GM10847 (cell line): Measurements from ENCODE around the gene IL3.

Experiments used
- POLR2A ChIP-seq: IDR thresholded peaks from 2 replicates; pipeline ENCODE4 v1.6.1; 2011; ENCODE audit not compliant: insufficient read length; ENCODE audit errors: extremely low read depth

The IL3 gene

DNA sequence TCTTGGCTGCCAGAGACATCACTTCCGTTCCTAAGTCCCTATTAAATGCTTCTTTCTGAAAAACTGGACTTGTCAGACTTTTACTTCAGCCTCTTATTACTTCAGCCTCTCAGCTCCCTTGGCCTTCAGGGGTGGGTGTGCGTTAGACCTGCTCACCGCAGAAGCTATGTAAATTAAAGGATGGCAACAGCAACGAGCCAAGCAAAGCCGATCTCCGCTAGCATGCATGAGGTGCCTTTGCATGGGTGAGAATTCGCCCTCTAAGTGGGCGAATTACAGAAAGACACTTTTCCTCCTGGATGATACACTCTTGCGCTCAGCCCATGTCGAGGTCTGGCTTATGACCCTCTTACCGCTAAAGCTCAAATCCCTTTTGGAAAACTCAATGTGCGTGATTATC is 10.9 kb upstream of the IL3 start:
- TF ChIP-seq POLR2A: no peak

DNA sequence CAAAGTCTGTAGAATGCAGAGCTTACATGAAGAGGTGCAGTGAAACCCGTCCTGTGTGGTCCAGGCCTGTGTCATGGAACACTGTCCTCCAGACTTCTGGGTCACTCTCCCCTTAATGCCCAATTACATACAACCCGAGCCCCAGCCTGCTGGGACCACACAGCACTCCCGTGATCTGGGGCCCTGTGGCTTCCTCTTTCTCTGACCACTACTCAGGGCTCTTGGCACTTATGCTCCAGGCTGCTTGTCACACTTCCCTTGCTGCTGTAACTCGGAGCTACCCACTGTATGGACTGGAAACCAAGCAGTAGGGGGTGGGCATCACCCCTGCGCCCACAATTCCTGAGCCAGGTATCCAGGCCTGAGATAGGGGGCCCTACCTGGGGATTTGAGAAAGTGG is 10.3 kb upstream of the IL3 start:
- TF ChIP-seq POLR2A: no peak

DNA sequence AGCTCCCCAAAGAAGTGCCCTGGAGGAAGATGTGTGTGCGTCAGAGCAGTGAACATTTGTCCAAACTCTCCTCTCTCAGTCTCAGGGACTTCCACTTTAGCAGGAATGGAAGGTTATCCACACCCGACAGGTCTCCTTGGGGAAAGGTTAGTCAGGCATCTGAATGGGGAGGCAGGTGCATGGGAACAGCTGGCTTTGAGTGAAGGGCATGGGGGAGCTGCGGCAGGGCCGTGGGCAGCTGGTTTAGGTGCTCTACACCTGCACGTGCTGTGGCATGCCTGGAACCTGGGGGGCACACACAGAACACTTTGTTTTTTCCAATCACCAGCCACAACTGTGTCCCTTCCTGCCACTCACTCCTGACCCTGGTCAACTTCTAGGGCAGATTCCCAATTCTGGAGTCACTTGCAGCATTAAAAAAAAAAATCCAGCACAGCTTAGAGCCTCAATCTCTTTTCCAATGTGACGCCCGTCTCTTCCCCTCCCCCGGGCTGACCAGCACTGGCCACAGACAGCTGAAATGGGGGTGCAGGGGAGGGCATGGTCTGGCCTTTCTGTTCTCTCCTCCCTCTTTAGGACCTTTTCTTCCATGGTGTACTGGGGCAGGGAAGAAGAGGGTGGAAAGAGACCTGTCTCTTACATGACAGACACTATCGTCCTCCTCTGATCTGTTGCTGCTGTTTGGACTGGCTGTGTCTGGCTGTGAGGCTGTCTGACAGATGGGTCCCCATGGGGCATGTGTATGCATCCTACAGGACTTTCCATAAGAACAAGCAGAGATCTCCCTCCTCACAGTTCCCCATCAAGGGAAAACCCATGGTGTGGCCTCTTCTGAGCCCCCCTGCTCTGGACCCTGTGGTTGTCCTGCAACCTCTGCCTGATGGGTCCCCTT is 9.5 kb upstream of the IL3 start:
- TF ChIP-seq POLR2A: no peak

DNA sequence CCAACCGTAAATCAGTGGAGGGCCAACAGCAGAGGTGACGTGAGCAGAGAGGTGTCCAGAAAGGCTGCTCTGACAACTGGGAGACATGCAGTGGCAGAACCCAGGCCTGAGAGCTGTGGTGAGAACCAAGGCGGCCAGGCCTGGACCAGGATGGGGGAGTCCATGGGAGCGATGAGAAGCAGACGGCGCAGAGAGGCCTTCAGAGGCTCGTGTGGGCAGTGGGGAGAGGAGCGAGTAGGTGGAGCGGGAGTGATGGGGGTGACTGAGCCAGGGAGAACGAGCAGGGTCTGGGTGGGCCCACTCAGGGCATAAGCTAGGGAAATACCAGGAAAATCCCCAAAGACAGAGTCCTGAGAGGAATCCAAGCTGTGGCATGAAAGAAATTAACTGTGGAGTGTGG is 7.9 kb upstream of the IL3 start:
- no peak for TF ChIP-seq POLR2A

DNA sequence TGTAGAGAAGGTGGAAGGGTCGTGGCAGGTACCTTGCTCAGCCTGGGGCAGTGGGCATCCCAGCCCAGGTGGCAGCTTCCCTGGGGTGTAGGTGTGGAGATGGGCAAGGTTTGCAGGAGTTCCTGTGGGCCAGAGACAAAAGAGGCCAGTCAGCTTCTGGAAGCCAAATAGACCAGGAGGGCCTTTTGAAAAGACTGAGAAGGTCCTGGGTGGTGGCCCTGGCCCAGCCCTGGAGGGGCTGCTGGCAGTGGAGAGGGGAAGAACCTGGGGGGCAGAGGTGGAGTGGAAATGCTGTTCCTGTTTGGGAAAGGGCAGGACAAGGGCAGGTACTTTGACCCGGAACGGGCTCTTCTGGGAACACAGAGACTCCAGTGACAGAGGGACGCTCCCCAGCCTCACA is 7.0 kb upstream of the IL3 start:
- TF ChIP-seq POLR2A: no peak

DNA sequence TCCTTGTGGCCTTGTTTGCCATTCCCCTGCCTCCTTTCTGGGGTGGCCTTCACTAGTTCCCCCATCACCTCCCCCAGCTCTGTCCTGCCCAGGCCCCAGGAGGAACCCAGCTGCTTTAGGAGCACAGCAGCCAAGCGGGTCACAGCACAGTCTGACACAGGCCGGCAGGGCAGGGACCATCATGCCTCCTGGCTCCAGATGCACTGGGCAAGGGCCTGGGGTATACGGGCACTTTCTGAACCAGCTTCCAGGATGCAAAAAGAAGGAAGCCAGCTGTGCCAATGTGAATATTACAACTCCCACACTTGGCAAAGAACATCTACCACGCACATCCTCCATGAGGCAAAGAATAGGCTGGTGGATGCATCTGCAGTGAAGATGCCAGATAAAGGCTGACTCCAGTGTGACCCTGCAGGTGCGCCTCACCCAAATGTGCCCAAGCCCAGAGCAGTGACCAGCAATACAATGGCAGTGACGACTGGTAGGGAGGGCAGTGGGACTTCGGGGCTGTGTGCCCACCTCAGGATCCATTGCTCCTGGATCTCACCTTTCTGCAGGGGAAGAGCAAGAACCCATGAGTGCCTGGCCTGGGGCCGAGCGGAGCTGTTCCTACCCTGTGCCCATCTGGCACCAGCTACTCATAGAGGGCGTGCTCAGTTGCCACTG is 6.3 kb upstream of the IL3 start:
- TF ChIP-seq POLR2A: no peak

DNA sequence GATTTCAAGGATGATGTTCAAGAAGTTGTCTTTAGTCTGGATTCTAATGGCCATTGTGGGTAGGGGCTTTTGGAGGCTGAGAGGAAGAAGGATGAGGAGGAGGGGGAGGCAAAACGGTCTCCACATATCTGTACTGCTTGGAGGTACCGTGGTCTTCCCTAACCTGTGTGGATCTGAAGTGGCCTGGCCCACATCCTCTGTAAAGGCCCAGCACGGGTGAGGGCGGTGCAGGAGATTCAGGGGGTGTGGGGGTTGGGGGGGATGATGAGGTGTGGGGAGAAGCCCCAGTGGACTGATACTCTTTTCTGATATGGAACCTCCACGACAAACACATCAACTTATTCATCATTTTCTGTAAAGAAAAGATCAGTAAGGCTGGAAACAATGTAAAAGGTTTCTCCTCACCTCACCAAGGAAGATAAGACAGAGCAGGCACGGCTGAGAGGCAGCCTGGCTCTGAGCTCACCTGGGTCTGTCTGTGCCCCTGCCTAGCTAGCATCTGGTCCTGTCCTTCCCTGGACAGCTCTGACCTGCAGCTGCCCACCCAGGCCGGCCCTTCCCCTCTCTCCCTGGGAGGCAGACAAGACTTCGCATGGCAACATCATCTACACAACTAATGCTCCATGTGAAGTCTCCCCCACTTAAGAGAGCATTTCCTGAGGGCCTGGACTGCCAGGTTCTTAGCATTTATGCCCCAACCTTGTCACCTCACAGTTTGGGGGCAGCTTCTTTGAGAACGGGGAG is 5.6 kb upstream of the IL3 start:
- TF ChIP-seq POLR2A: no peak

DNA sequence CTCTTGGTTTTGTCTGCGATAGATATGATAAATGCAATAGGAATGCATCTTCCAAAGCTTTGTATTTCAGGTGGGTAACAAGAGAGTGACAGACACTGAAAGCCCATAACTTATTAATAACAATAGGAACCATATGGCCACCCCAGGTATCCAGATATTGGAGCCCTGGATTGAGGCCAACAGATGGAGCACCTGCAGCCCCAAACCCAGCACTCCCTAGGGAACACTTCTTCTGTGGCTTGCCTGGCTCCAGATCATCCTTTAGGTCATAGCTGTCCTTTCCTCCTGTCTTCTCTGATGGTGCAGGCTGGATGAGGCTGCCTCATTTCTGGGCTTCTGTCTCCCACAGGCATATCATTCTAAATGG is 5.0 kb upstream of the IL3 start:
- TF ChIP-seq POLR2A: no peak

DNA sequence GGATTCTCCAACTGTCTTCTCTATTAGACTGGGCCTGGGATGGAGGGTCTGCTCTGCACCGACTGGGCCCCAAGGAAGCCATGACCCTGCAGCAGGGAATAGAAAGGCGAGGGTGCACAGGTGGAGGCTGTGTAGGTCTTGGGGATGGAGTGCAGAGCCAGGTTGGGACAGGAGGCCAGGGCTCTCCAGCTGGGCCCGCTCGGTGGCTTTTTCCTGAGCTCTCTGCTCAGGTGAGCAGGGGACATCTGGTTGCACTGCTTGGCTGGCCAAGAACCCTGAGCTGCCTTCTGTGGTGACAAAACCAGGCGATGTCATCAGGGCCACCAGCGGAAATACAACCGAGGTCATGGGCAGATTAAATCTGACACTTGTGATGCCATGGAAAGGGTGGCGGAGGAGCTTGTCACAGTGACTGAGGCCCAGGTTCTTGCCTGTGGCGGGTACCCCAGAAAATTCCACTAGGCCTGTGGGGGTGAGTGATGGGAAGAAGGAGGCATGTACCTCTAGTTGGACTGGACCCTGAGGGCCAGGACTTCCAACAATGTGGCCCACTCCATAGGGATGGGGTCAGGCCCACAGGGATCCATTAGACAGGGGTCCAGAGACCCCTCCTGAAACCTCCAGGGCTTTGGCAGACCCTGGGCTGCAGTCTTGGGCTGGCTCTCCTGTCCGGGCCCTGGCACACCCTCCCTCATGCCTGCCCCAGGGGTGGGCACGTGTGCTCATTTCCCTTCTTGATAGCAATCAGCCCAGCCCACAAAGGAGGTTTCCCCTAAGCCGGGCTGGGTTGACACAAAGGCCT is 4.4 kb upstream of the IL3 start:
- no peak for TF ChIP-seq POLR2A

DNA sequence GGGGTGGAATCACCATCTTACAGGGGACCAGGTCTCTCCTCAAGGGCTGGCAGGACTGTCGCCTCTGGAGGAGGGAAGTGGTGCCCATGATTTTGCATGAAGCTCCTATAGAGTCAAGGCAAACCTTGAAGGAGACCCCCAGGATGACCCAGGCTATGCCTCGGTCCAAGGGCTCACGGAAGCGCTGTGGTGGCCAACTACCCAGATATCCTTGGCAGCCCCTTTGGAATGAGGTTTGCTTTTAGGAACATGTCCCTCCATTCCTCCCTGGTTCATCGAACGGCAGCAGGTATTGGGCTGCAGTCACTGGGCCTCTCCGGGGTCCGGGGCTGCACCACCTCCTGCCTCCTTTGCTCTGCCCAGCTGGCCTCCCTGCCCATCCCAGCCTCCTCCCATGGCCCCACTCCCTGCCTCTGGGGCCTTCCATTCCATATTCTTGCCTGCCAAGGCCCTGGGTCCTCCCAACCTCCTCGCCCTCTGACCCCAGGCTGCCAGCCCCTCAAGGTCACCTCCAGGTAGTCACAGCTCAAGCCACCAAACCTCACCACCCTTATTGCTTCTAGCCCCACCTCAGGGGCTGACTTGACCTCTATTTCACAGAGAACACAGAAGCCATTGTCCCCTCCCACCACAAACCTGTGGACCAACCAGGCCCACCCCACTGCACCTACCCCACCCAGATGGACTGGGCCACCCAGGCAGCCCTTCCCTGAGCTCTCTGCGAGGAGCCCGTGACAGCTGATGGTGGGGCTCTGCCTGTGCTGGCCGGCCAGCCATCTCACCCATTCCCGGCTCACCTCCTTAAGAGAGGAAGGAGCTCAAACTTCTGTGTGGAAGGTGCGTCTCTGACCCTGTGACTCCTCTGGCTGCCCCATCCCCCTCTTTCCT is 3.6 kb upstream of the IL3 start:
- no peak for TF ChIP-seq POLR2A

DNA sequence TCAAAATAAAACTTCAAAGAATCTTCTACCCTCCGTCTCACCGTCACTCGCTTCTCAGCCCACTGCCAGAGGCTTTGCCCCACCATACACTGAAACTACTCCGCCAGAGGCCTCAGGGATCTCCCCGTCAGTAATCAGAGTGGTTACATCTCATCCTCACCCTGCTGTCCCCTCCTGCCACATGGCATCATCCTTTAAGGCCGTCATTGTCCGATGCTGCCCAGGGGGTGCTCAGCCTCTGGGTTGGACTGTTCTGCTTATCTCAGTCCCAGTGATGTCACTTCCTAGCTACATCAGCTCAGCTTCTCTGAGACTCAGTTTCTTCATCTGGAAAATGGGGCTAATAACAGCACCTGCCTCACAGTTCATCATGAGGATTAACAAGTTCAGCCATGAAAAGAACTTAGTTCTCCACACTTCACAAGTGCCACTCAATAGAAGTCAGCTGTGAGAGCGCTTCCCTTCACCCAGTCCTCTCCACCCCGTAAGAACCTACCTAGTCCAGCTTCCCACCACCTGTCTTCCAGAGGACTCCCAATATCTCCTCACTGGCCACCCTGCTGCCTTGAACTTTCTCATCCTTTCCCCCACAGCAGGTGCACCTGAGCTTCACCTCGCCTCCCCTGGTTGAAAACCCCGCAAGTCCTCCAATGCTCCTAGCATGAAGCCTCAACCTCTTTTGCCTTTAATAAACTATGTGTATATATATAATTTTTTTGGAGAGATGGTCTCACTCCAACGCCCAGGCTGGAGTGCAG is 2.8 kb upstream of the IL3 start:
- no peak for TF ChIP-seq POLR2A

DNA sequence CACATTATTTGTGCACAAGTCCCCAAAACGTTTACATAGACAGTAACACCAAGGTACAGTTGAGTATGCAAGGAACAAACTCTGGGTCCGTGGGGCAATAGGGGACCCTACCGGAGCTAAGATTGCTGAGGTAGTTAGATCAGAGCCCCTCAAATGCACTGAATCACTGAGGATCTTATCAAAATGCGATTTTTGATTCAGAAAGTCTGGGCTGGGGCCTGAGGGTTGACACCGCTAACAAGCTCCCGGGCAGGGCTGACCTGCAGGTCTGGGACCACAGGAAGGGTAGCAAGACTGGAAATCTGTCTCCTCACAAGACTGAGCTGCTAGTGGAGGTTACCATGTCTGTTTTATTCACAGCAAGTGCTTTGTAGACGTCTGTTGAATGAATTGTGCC is 1.8 kb upstream of the IL3 start:
- no peak for TF ChIP-seq POLR2A

DNA sequence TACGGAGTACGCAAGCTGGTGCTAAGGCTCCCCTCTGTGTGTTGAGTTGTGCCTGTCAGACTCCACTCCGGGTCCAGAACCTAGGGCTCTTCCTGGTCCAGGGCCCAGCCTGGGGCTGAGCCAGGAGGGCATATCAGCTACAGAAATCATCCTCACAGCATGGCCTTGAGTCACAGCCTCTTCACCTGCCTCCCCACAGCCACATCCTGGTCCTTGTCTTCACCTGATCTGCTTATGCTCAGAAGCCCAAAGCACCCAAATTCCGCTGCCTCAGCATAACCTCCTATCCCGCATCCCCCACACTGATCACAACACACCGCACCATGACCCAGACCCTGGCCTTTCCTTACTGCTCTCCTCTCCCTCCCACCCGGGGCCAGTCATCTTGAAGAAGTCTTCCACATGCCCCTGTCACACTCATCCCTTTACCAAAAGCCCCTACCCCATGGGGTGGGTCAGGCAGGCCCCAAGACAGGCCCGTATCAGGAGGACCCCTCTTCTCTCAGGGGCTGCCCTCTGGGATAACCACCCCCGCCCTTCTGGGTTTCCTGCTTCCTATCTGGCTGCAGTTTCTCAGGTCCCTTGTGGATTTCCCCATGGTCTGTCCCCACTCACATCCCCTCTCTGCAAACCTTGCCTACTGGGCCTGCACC is 1.3 kb upstream of the IL3 start:
- no peak for TF ChIP-seq POLR2A

DNA sequence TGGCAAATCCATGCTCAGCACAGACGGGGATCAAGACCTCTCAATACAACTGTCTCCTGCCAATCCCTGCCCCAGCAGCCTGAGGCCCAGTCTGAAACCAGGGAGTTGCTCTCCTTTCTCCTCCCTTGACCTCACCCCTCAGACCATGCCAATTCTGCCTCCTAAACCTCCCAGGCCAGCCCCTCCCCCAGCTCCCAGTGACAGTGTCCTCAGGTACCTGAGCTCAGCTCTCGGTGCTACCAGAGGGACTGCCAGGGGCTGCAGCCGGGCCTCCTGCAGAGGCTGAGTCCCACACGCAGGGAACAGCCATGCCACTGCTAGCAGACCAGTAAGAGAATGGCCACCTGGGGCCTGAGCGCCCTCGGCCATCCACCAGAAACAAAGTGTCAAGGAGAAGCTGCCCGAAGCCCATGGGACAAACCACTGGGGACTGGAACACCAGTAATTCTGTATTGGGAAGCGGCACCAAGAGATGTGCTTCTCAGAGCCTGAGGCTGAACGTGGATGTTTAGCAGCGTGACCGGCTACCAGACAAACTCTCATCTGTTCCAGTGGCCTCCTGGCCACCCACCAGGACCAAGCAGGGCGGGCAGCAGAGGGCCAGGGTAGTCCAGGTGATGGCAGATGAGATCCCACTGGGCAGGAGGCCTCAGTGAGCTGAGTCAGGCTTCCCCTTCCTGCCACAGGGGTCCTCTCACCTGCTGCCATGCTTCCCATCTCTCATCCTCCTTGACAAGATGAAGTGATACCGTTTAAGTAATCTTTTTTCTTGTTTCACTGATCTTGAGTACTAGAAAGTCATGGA is 557 bp upstream of the IL3 start:
- TF ChIP-seq POLR2A: no peak
